ENCODE measurements around the gene ZNF625. TPM values are rescaled to one million over a fixed set of nuclear protein-coding genes. Genes with fewer than 3 reads are reported as not detected.

The ZNF625 gene
- total and polyA plus RNA-seq, 2 experiments from 2014 or later: 3.7 to 20.6 TPM

DNA sequence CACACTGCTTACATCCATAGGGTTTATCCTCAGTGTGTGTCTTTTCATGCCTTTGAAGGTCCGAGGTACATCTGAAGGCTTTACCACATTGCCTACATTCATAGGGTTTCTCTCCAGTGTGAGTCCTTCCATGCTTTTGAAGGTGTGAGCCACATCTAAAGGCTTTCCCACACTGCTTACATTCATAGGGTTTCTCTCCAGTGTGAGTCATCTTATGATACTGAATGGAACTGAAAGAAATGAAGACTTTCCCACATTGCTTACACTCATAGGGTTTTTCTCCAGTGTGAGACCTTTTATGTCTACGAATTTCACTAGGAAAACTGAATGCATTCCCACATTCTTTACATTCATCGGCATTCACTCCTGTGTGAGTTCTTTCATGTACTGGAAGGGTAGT lies 23.5 kb downstream of the ZNF625 start:
- Histone ChIP-seq H3K27ac (no peak overlapping the region), H3K4me1 (ENCODE audit: low read depth) (no peaks in the 10 kb centered on the region), H3K9me3 (ENCODE audit: low read depth) (peaks cover 4% of the 10 kb centered on the region), H3K36me3 (peaks cover 29% of the 10 kb centered on the region), H3K4me3 (no peak overlapping the region), H3K27me3 (no peaks in the 10 kb centered on the region)
- no peak for DNase-seq (ENCODE audit: low read depth in 1 of 2, low spot score in 1 of 2)
- TF ChIP-seq, protein P1, sequence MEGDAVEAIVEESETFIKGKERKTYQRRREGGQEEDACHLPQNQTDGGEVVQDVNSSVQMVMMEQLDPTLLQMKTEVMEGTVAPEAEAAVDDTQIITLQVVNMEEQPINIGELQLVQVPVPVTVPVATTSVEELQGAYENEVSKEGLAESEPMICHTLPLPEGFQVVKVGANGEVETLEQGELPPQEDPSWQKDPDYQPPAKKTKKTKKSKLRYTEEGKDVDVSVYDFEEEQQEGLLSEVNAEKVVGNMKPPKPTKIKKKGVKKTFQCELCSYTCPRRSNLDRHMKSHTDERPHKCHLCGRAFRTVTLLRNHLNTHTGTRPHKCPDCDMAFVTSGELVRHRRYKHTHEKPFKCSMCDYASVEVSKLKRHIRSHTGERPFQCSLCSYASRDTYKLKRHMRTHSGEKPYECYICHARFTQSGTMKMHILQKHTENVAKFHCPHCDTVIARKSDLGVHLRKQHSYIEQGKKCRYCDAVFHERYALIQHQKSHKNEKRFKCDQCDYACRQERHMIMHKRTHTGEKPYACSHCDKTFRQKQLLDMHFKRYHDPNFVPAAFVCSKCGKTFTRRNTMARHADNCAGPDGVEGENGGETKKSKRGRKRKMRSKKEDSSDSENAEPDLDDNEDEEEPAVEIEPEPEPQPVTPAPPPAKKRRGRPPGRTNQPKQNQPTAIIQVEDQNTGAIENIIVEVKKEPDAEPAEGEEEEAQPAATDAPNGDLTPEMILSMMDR (IDR thresholded peaks at IDR 0.05; ENCODE audit: low read depth, low read length): no peak

DNA sequence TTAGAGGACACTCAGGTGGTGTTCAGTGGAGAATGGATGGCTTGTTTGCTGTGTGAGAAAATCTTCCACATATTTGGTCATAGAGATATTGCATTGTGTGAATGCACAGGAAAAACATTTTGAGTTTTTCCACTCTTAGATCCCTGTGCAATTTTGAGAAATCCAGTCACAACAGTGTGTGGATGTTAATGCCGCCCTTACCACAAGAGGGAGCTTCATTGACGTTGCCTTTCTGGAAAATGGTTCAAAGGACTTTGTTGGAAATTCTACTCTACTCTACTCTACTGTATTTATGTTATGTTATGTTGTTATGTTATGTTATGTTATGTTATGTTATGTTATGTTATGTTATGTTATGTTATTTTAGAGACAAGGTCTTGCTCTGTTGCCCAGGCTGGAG lies 29.8 kb downstream of the ZNF625 start:
- no peaks in the 10 kb centered on the region for H3K9me3 ChIP-seq (ENCODE audit: low read depth)
- no peak overlapping the region for H3K4me3 ChIP-seq
- H3K27ac ChIP-seq: no peak overlapping the region
- H3K36me3 ChIP-seq: no peaks in the 10 kb centered on the region
- TF ChIP-seq, protein P1 (IDR thresholded peaks at IDR 0.05; ENCODE audit: low read depth, low read length): peak; percentile 37
- no peaks in the 10 kb centered on the region for H3K4me1 ChIP-seq (ENCODE audit: low read depth)
- peak; percentile 20 to 24 for DNase-seq (ENCODE audit: low read depth in 1 of 2, low spot score in 1 of 2)
- no peaks in the 10 kb centered on the region for H3K27me3 ChIP-seq

DNA sequence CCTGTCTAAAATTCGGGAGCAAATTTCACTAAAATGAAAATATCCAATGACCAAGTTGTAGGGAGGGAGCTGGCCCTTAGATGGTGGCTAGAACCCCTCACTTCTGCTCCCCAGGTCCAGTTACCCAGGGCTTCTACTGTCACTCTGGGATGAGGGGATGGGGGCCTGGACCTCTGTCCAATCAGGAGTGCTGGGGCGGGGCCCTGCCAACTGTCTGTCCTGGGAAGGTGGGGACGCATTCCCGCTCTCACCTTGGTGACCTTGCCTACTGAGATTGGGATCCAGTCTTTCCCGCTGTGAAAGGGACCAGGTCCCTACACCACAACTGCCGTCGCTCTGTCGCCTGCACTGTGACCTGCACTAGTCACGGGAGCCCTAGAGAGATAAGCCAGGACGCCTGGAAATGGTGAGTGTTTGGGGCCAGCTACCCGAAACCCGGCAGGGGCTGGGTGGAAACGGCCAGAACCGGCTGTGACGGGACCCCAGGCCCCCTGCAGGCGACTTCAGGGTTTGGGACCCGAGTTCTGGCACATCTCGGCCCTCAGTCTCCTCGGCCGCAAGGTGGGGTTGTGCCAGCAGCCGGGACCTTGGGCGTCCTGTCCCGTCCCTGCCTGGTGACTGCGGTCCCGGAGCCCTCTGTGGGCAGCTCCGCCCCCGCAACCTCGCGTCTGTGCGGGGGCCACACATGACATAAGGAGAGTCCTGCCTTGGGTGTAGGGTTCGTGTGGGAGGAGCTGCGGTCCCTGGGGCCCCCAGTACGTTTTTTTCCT lies 39.1 kb downstream of the ZNF625 start:
- H3K27me3 ChIP-seq: no peaks in the 10 kb centered on the region
- peaks cover 6% of the 10 kb centered on the region for H3K36me3 ChIP-seq
- no peaks in the 10 kb centered on the region for H3K4me1 ChIP-seq (ENCODE audit: low read depth)
- no peak for DNase-seq (ENCODE audit: low read depth in 1 of 2, low spot score in 1 of 2)
- H3K27ac ChIP-seq: no peak overlapping the region
- no peaks in the 10 kb centered on the region for H3K9me3 ChIP-seq (ENCODE audit: low read depth)
- TF ChIP-seq, protein P1 (IDR thresholded peaks at IDR 0.05; ENCODE audit: low read depth, low read length): no peak
- no peak overlapping the region for H3K4me3 ChIP-seq

DNA sequence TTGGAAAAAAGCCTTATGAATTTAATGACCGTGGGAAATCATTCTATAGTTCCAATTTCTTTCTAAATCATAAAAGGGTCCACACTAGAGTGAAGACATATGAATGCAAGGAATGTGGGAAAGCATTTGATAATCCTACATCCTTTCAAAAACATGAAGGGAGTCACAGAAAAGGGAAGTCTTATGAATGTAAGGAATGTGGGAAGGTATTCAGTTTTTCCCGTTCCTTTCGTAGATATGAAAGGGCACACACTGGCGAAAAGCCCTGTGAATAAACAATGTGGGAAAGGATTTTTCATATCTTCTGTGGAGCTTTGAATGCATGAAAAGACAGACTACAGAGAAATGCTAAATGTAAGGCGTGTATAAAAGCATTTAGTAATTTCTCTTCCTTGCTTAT lies 43.4 kb downstream of the ZNF625 start:
- Histone ChIP-seq H3K27me3 (no peaks in the 10 kb centered on the region), H3K9me3 (ENCODE audit: low read depth) (peaks cover 8% of the 10 kb centered on the region), H3K4me3 (no peak overlapping the region), H3K27ac (no peak overlapping the region), H3K36me3 (peaks cover 27% of the 10 kb centered on the region), H3K4me1 (ENCODE audit: low read depth) (no peaks in the 10 kb centered on the region)
- no peak for DNase-seq (ENCODE audit: low read depth in 1 of 2, low spot score in 1 of 2)
- TF ChIP-seq, protein P1 (IDR thresholded peaks at IDR 0.05; ENCODE audit: low read depth, low read length): no peak

DNA sequence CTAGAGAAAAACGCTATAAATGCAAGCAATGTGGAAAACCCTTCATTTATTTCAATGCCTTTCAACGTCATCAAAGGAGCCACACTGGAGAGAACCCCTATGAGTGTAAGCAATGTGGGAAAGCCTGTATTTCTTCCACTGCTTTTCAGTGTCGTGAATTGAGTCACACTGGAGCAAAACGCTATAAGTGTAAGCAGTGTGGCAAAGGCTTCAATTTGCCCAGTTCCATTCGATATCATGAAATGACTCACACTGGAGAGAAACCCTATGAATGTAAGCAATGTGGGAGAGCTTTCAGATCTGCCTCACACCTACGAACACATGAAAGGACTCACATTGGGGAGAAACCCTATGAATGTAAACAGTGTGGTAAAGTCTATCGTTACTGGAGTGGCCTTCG lies 43.8 kb downstream of the ZNF625 start:
- peaks cover 8% of the 10 kb centered on the region for H3K9me3 ChIP-seq (ENCODE audit: low read depth)
- H3K4me3 ChIP-seq: no peak overlapping the region
- H3K27me3 ChIP-seq: no peaks in the 10 kb centered on the region
- no peak overlapping the region for H3K27ac ChIP-seq
- peaks cover 27% of the 10 kb centered on the region for H3K36me3 ChIP-seq
- DNase-seq (ENCODE audit: low read depth in 1 of 2, low spot score in 1 of 2): no peak
- TF ChIP-seq, protein P1 (IDR thresholded peaks at IDR 0.05; ENCODE audit: low read depth, low read length): no peak
- no peaks in the 10 kb centered on the region for H3K4me1 ChIP-seq (ENCODE audit: low read depth)
